GM12801 (cell line): Measurements from ENCODE around the gene FOXO3.

Experiments
- CTCF ChIP-seq: IDR thresholded peaks from one replicate; pipeline ENCODE4 v1.5.1; 2011; ENCODE audit warnings: control low read depth; ENCODE audit not compliant: insufficient read length; ENCODE audit errors: extremely low read depth

Gene FOXO3

GRCh38 chr6:108546079-108547049, 14.4 kb upstream of the FOXO3 start:
- TF ChIP-seq CTCF: no peak

- no peak for TF ChIP-seq CTCF
Observed at GRCh38 chr6:108549241-108549640, 11.5 kb upstream of the FOXO3 start.

- no peak for TF ChIP-seq CTCF
Observed at GRCh38 chr6:108549741-108550140, 11.0 kb upstream of the FOXO3 start.

GRCh38 chr6:108550256-108550655, 10.5 kb upstream of the FOXO3 start:
- TF ChIP-seq CTCF: no peak

- no peak for TF ChIP-seq CTCF
Observed at GRCh38 chr6:108555399-108556052, 5.2 kb upstream of the FOXO3 start.

- TF ChIP-seq CTCF: no peak
Observed at GRCh38 chr6:108556250-108556649, 4.5 kb upstream of the FOXO3 start.

GRCh38 chr6:108556866-108557493, 3.7 kb upstream of the FOXO3 start:
- no peak for TF ChIP-seq CTCF
